Osteocyte (in vitro differentiated cells): Measurements from ENCODE around the gene CCDC186. TPM values are rescaled to one million over a fixed set of nuclear protein-coding genes. Genes with fewer than 3 reads are reported as not detected.

ENCODE experiments used
- DNase-seq: peaks from one replicate; pipeline ENCODE4 v3.0.0; 2021; ENCODE audit warnings: mixed read lengths; ENCODE audit not compliant: unreplicated experiment; ENCODE audit errors: extremely low spot score
- H3K27ac Mint-ChIP-seq: one replicate; pipeline ENCODE4 v1.8.0; 2021; ENCODE audit warnings: mild to moderate bottlenecking, mixed read lengths; ENCODE audit not compliant: unreplicated experiment
- H3K27me3 Mint-ChIP-seq: one replicate; pipeline ENCODE4 v1.8.0; 2021; ENCODE audit warnings: mixed read lengths; ENCODE audit not compliant: unreplicated experiment
- H3K36me3 Mint-ChIP-seq: one replicate; pipeline ENCODE4 v1.8.0; 2021; ENCODE audit warnings: mixed read lengths; ENCODE audit not compliant: unreplicated experiment
- H3K4me1 Mint-ChIP-seq: one replicate; pipeline ENCODE4 v1.8.0; 2021; ENCODE audit warnings: mixed read lengths; ENCODE audit not compliant: unreplicated experiment
- H3K4me3 Mint-ChIP-seq: one replicate; pipeline ENCODE4 v1.8.0; 2021; ENCODE audit warnings: mild to moderate bottlenecking, moderate library complexity, mixed read lengths; ENCODE audit not compliant: unreplicated experiment
- H3K9me3 Mint-ChIP-seq: one replicate; pipeline ENCODE4 v1.8.0; 2021; ENCODE audit warnings: mixed read lengths; ENCODE audit not compliant: unreplicated experiment
- total RNA-seq: library from RNA; stranded (reverse); gene quantifications from 2 replicates; pipeline ENCODE4 v1.2.1, GENCODE V29; 2021
- TF ChIP-seq, protein P1 (sequence below): fragments of 200-600 bp; sonication (generic); IDR thresholded peaks from 2 replicates; pipeline ENCODE4 v1.5.0; 2021; ENCODE audit warnings: antibody characterized with exemption, mild to moderate bottlenecking, moderate library complexity

Gene CCDC186
- total RNA-seq, 1 donor from 2014 or later: 23.8 TPM

DNA sequence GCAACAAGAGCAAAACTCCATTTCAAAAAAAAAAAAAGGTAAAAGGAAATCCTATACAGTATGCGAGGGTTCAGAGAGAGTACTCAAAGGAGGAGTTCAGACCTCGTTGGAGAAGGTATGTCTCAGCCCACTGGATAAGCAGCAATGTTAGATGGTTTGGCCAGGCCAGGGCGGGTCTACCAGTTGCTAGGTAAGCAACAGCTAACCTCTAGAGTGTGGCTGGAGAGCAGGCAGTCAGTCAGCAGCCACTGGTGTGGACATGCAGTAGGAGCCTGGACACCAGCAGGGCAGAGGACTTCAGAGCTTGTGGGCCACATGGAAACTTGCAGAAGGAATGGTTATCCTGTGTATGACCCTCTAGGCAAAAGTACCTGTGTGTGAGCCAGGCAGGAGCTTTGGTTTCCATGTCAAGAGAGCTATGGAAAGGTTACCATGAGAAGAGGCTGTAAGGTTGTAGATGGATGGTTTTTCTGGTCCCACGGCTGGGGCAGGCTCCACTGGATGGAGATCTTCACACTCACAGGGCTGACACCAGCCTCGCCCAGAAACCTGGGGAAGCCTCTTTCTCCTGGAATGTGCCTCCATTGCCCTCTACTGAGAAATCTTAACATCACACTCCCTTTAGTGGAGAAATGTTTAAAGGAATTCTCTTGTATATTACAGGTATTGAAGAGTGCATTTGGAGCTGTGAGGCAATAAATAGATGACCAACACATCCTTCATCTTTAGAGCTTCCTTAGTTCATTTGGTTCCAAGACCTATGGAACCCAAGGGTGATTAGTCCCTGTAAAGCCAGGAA is 63.6 kb downstream of the CCDC186 start:
- H3K27me3 Mint-ChIP-seq: peaks cover 10% of the 10 kb centered on the region
- no peaks in the 10 kb centered on the region for H3K9me3 Mint-ChIP-seq
- DNase-seq: no peak
- H3K4me1 Mint-ChIP-seq: no peaks in the 10 kb centered on the region
- H3K4me3 Mint-ChIP-seq: no peak overlapping the region
- TF ChIP-seq, protein P1, sequence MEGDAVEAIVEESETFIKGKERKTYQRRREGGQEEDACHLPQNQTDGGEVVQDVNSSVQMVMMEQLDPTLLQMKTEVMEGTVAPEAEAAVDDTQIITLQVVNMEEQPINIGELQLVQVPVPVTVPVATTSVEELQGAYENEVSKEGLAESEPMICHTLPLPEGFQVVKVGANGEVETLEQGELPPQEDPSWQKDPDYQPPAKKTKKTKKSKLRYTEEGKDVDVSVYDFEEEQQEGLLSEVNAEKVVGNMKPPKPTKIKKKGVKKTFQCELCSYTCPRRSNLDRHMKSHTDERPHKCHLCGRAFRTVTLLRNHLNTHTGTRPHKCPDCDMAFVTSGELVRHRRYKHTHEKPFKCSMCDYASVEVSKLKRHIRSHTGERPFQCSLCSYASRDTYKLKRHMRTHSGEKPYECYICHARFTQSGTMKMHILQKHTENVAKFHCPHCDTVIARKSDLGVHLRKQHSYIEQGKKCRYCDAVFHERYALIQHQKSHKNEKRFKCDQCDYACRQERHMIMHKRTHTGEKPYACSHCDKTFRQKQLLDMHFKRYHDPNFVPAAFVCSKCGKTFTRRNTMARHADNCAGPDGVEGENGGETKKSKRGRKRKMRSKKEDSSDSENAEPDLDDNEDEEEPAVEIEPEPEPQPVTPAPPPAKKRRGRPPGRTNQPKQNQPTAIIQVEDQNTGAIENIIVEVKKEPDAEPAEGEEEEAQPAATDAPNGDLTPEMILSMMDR: peak; percentile 31
- no peak overlapping the region for H3K27ac Mint-ChIP-seq
- no peaks in the 10 kb centered on the region for H3K36me3 Mint-ChIP-seq

DNA sequence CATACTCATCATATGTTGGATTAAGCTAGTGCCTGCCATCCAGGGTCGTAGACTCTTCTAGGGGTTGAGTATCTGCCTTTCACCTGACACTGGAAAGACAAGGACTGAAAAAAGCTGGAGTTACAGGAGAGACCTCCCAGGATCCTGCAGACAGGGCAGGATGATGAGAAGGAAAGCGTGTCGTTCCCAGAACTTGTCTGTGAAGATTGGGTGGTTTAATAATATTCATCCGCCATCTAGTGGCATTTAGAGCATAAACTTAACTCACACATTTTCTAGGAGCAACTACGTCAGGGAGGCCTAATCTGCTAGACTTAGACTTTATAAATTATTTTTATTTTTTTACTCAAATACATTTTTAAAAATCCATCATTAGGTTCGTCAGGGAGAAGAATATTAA is 70.7 kb downstream of the CCDC186 start:
- Mint-ChIP-seq H3K36me3 (no peaks in the 10 kb centered on the region), H3K27me3 (peaks cover 5% of the 10 kb centered on the region), H3K4me3 (no peak overlapping the region), H3K27ac (no peak overlapping the region), H3K4me1 (peaks cover 14% of the 10 kb centered on the region), H3K9me3 (no peaks in the 10 kb centered on the region)
- TF ChIP-seq, protein P1: peak; percentile 74
- DNase-seq: no peak

DNA sequence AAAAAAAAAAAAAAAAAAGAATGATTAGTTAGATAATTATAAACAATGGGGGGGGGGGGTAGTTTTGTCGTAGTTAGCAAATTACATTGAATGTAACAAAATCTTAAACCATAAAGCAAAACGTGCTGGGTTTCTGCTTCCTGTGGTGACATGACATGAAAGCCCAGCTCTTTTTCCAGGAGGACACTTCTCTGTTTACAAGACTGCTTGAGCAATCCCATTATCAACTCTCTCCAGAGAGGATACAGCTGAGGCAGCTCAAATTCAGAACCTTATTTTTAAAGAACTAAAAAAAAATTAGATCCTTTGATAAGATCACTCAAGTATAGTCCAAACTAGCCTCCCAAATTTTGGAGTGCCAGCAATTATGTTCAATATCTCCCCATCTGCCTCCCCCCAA is 71.7 kb downstream of the CCDC186 start:
- Mint-ChIP-seq H3K4me1 (peaks cover 14% of the 10 kb centered on the region), H3K27ac (no peak overlapping the region), H3K27me3 (peaks cover 5% of the 10 kb centered on the region), H3K4me3 (no peak overlapping the region), H3K9me3 (no peaks in the 10 kb centered on the region), H3K36me3 (no peaks in the 10 kb centered on the region)
- no peak for DNase-seq
- TF ChIP-seq, protein P1: no peak

DNA sequence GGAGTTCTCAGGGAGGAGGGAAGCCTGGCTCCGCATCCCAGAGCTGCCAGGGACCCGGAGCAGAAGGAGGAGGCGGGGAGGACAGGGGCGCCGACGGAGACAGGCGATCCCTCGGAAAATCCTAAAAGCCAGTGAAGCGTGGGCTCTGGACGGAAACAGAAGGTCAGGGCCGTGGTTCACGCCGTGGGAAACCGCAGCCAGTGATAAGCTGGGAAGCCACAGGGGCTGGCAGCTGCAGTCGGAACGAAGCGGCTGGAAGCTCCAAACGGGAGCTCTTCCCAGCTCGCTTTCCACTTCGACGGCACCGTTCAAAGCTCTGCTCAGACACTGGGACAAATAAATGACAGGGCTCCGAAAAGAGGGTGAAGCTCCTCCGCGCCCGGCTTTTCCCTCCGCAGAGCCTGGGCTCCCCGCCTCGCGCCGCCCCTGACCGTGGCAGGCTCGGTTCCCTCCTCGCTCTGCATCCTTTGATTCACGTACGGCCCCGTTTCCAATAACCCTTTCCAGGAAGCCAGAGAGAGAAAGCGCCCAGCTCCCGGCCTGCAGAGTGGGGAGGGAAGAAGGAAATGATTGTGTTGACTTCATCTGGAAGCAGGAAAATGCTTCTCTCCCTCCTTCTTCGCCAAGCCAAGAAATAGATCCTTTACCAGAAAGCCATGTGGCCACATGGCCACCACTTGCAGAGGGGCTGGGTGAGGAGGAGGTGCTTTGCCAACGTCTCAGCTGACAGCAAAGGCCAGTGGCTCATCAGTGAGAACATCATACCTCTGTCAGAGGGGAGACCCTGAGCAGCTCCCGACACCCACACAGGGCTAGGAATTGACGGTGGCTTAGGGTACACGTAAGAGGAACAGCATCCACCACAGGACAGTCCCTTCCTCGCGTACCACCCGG is 72.9 kb downstream of the CCDC186 start:
- no peaks in the 10 kb centered on the region for H3K9me3 Mint-ChIP-seq
- TF ChIP-seq, protein P1: no peak
- no peak overlapping the region for H3K27ac Mint-ChIP-seq
- peaks cover 5% of the 10 kb centered on the region for H3K27me3 Mint-ChIP-seq
- no peaks in the 10 kb centered on the region for H3K36me3 Mint-ChIP-seq
- no peak for DNase-seq
- peak overlapping the region; percentile 74 for H3K4me3 Mint-ChIP-seq
- H3K4me1 Mint-ChIP-seq: peaks cover 14% of the 10 kb centered on the region

DNA sequence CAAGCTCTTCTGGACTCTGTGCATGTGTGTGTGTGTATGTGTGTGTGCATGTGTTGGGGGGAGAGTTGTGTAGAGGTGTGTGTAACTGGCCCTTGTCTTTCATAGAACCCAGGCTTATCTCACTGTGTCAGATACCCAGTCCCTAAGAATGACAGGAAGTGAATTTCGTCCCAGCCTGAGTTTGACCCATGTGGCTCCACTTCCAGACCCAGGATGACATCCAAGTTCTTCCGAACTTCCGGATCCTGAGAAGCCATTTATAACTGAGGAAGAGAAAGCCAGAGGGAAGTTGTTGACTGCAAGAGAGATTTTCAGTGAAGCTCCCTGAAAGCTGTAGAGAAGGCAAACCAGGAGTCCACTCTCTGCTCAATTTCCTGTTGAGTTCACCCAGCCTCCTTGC is 77.1 kb downstream of the CCDC186 start:
- no peak overlapping the region for H3K4me3 Mint-ChIP-seq
- TF ChIP-seq, protein P1: no peak
- H3K4me1 Mint-ChIP-seq: peaks cover 11% of the 10 kb centered on the region
- no peak for DNase-seq
- H3K9me3 Mint-ChIP-seq: no peaks in the 10 kb centered on the region
- H3K27me3 Mint-ChIP-seq: no peaks in the 10 kb centered on the region
- no peak overlapping the region for H3K27ac Mint-ChIP-seq
- no peaks in the 10 kb centered on the region for H3K36me3 Mint-ChIP-seq
